Pancreas (tissue), 10 donors: ENCODE results near the gene PTN. TPM values are rescaled to one million over a fixed set of nuclear protein-coding genes. Genes with fewer than 3 reads are reported as not detected.

Source experiments
- ATAC-seq, 4 donors: fragments of 200-7000 bp; cut with Tn5 transposase; one replicate each; pipeline versions ENCODE4 v1.8.0 to v1.9.1; 2020; ENCODE audit warnings: mild to moderate bottlenecking in 4 of 4, moderate library complexity in 4 of 4
- DNase-seq, 6 donors: peaks; one replicate each; pipeline ENCODE4 v3.0.0-alpha.2; 2020
- FAIRE-seq: peaks from 2 replicates; lab custom pipeline; 2012; peaks lifted over from hg19 to GRCh38; lab: Jason Lieb, UNC
- H3K27ac ChIP-seq, 4 donors: fragments of 200-600 bp; sonication (generic); 1 replicate in 3 of 4; 2 replicates in 1 of 4; pipeline versions ENCODE4 v1.5.0 to v1.8.0; 2020
- H3K27me3 ChIP-seq, 4 donors: fragments of 200-600 bp; one replicate each; pipeline ENCODE4 v1.8.0; 2021
- H3K36me3 ChIP-seq, 3 donors: fragments of 200-600 bp; sonication (generic) in 1 of 3; one replicate each; pipeline versions ENCODE4 v1.5.0 to v1.8.0; 2020 to 2021
- H3K4me1 ChIP-seq, 3 donors: fragments of 200-600 bp; one replicate each; pipeline ENCODE4 v1.8.0; 2021
- H3K4me3 ChIP-seq, 4 donors: fragments of 200-600 bp; sonication (generic) in 2 of 4; one replicate each; pipeline versions ENCODE4 v1.5.0 to v1.8.0; 2020 to 2021
- H3K9me3 ChIP-seq, 4 donors: fragments of 200-600 bp; one replicate each; pipeline ENCODE4 v1.8.0; 2021
- CTCF ChIP-seq, 4 donors: fragments of 200-600 bp; sonication (generic) in 3 of 4; IDR thresholded peaks; one replicate each; pipeline versions ENCODE4 v1.5.0 to v1.8.0; 2021; ENCODE audit warnings: antibody characterized with exemption in 4 of 4
- WGBS, 2 donors: extraction: QIAGEN DNeasy Blood & Tissue Kit; methylation state at CpG; one replicate each; pipeline ENCODE4 v1.1.7; 2013; 5-methylcytosine and 5-hydroxymethylcytosine counted together
- intact Hi-C, 3 donors: fragments of 100-400 bp; cut with DNase I; formaldehyde crosslinking; loops; one replicate each; pipeline versions ENCODE4 v1.11.1 to v1.14.2; 2022
- polyA plus RNA-seq, 2 donors: library from polyadenylated mRNA; stranded (reverse); fragments of 200-250 nt; gene quantifications; one replicate each; pipeline ENCODE4 v1.2.3, GENCODE V29; 2013
- total RNA-seq, 6 donors: library from RNA; stranded (reverse); fragmentation: NEBNext Ultra II Directional in 4 of 6; extraction: Animal tissue kit (Norgen Biotek cat#: 25700) in 4 of 6; gene quantifications; one replicate each; pipeline versions ENCODE4 v1.2.1 to v1.2.4, GENCODE V29; 2021 to 2023
- donor health status: healthy with polysubstance abuse.
- donor health status: DM: no; HTN: no; CAD: no; lungs with moderate emphysema.
- donor health status: DM: no; HTN: no; CAD: no.
- donor health status: control.
- donor health status: control.
- donor health status: Bipolar disorder and iron deficiency.
- donor health status: DM: yes; HTN: yes; CAD: no.
- donor health status: DM: no; HTN: no; CAD: no.
- donor health status: DM: no; HTN: no; CAD: no.
- donor health status: DM: yes; HTN: yes; CAD: no.

PTN gene
- total and polyA plus RNA-seq, 8 donors, result 0.35 to 1.8 (median 0.47) TPM

GRCh38 chr7:137231167-137231566 lies 112.4 kb downstream of the PTN start:
- ATAC-seq, result no peak
- Histone ChIP-seq H3K4me1 (no peaks in the 10 kb centered on the region), H3K9me3 (no peaks in the 10 kb centered on the region), H3K4me3 (no peak overlapping the region), H3K27ac (no peak overlapping the region), H3K27me3 (no peaks in the 10 kb centered on the region), H3K36me3 (no peaks in the 10 kb centered on the region)
- intact Hi-C loops, result no loop called here
- no peak for DNase-seq
- TF ChIP-seq CTCF (IDR thresholded peaks at IDR 0.05), result no peak
- 42 to 65% methylated on average over 2 of the region's 2 CpGs for WGBS, 2 donors
- FAIRE-seq, result no peak

GRCh38 chr7:137221467-137221866 lies 122.1 kb downstream of the PTN start:
- intact Hi-C loops, result no loop called here
- TF ChIP-seq CTCF (IDR thresholded peaks at IDR 0.05), result no peak
- ATAC-seq, result no peak

GRCh38 chr7:137213744-137214143 lies 129.8 kb downstream of the PTN start:
- Histone ChIP-seq H3K9me3 (no peaks in the 10 kb centered on the region), H3K27ac (no peak overlapping the region), H3K4me1 (no peaks in the 10 kb centered on the region), H3K4me3 (no peak overlapping the region), H3K36me3 (no peaks in the 10 kb centered on the region), H3K27me3 (no peaks in the 10 kb centered on the region)
- no peak for TF ChIP-seq CTCF (IDR thresholded peaks at IDR 0.05)
- FAIRE-seq, result no peak
- no peak for ATAC-seq
- intact Hi-C loops, result no loop called here
- 51 to 64% methylated on average over 2 of the region's 2 CpGs for WGBS, 2 donors
- no peak for DNase-seq

More at GRCh38 chr7:137221467-137221866, 122.1 kb downstream of the PTN start:
- FAIRE-seq (no peak), DNase-seq (no peak)
- Histone ChIP-seq H3K4me3 (no peak overlapping the region), H3K9me3 (no peaks in the 10 kb centered on the region), H3K4me1 (no peaks in the 10 kb centered on the region), H3K27me3 (no peaks in the 10 kb centered on the region), H3K36me3 (no peaks in the 10 kb centered on the region), H3K27ac (no peak overlapping the region)
- WGBS, 2 donors, result 65% methylated on average over 2 of the region's 3 CpGs

- TF ChIP-seq CTCF (IDR thresholded peaks at IDR 0.05), result no peak
- FAIRE-seq, result no peak
- Histone ChIP-seq H3K27ac (no peak overlapping the region), H3K27me3 (no peaks in the 10 kb centered on the region), H3K4me1 (no peaks in the 10 kb centered on the region), H3K36me3 (no peaks in the 10 kb centered on the region), H3K4me3 (no peak overlapping the region), H3K9me3 (no peaks in the 10 kb centered on the region)
- 54 to 66% methylated on average over 5 of the region's 5 CpGs for WGBS, 2 donors
- DNase-seq, result no peak
- intact Hi-C loops, result no loop called here
- no peak for ATAC-seq
Observed at GRCh38 chr7:137209151-137209817, 134.2 kb downstream of the PTN start.

- H3K36me3 ChIP-seq, result no peaks in the 10 kb centered on the region
- DNase-seq (no peak), FAIRE-seq (no peak), ATAC-seq (no peak)
- H3K27me3 ChIP-seq, result no peaks in the 10 kb centered on the region
- H3K9me3 ChIP-seq, result no peaks in the 10 kb centered on the region
- H3K4me3 ChIP-seq, result no peak overlapping the region
- TF ChIP-seq CTCF (IDR thresholded peaks at IDR 0.05), result no peak
- intact Hi-C loops, result no loop called here
- H3K4me1 ChIP-seq, result no peaks in the 10 kb centered on the region
- H3K27ac ChIP-seq, result no peak overlapping the region
Observed at GRCh38 chr7:137206770-137207169, 136.8 kb downstream of the PTN start.
